OCI-M1 (cell line): Measurements from ENCODE around the gene LAMB4.

ENCODE experiments used
- DNase-seq: peaks from one replicate; lab custom pipeline; 2025; lab: John Stamatoyannopoulos, UW

The LAMB4 gene

DNA sequence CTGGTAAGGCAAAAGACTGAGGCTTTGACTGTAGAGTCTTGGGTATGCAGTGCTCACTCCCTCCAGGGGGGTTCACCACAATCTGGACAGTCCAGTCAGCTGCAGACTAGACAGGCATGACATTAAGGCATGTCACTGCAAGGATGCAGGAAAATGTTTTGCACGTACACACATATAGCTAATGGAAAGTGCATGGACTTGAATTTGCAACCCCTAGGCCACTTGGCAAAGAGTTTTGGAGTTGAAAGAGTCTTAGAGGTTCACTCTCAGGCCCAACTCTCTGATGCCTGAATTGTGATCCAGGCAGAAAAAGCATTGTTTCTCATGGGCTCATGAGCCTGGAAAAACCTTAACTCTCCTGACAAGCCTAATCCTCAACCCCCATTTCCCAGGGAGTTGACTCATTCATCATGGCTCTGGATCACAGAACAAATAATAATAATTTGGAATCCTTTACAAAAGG, 51.9 kb downstream of the LAMB4 start:
- DNase-seq, result no peak

DNA sequence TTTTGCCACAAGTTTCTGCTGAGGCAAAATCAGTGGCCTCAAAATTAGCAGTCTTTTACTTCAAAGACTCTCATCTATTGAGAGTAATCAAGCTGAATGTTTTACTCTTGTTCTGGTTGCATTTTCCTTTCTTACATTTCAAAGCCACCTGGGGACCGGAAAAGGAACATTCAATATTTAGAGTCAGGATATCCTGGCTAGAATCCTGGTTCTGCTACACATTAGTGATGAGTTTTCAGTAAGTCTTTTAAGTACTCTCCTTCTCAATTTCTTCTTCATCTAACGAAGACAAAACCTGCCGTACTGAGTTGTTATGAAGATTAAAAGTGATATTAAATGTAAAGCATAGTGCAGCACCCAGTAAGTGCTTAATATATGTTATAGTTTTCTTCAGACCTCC, 52.5 kb downstream of the LAMB4 start:
- DNase-seq, result no peak

DNA sequence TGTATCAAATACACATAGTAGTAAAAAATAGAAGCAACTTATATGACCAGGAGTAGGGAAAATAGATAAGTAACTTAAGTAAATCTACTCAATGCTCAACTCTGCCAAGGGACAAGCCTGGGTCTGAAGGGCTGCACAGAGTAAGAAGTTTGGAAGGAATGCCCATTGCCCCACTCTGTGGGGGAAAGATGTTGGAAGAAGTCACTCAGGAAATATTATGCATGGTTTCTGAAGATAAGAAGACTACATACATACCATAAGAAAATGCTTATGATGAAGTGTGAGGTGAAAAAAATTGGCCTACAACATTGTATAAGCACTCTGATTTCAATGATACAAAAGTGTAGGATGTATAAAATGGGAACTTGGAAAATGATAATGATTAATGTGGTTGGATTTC, 54.0 kb downstream of the LAMB4 start:
- DNase-seq, result no peak

DNA sequence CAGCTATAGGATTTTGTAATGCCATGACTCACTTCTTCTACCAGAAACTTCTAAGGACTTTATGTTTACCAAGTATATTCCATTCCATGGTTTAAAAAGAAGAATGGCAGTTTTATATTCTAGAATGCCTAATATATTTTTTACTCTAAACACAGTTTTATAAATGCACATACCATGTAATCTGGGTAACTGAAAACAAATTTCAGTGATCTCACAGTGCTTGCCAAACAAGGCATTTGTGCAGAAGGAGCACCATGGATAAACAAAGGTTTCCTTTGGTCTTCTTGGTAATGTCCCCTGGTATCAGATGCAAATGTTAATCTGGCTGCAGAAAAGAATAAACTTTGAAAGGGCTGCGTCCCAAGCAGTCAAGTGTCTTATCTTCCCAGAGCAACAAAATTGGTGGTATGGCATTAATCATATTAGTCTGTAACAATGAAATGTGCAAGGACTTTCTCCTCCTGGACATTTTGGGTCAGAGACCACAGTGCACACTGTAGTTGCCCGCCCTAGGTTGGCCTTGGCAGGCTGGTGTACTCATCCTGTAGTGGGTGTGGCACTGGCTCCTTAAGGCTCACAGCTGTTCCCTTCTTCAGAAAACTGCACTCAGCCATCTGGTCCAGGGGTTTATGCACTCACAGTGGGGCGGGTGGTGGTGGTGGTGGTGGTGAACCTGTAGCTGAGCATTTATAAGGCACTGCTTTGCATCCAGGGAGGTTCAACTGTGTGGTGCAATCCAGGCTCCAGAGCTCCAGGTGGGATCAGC, 56.7 kb downstream of the LAMB4 start:
- no peak for DNase-seq

DNA sequence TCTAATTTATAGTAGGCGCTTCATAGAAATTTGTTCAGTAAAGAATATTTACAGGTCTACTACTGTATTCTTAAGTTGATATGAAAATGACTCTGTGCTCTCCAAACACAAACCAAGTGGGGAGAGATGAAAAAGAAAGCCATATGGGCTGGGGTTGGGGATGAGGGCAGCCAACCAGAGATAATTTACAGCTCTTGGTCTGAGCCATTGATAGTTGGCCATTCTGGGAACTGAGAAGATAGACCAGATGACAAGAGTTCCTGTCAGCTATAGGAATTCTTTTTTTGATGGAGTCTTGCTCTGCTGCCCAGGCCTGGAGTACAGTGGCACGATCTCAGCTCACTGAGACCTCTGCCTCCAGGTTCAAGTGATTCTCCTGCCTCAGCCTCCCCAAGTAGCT, 57.4 kb downstream of the LAMB4 start:
- DNase-seq, result no peak

DNA sequence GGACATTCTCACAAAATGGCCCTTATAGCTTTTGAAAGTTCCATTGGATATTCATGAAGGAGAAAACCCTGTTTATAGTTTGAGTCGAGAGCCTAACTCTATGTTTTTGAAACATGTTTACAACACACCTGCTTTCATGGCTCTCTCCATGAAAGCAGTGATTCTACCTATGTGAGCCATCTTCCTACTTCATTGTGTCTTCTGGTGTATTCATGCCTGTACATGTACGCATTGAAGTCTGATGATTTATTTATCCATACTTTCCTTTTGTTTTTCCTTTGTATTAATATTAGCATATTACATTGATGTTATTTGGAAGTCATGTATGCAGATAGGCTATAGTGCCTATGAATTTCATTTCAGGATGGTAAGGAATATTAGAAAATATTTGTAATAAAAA, 58.0 kb downstream of the LAMB4 start:
- no peak for DNase-seq

DNA sequence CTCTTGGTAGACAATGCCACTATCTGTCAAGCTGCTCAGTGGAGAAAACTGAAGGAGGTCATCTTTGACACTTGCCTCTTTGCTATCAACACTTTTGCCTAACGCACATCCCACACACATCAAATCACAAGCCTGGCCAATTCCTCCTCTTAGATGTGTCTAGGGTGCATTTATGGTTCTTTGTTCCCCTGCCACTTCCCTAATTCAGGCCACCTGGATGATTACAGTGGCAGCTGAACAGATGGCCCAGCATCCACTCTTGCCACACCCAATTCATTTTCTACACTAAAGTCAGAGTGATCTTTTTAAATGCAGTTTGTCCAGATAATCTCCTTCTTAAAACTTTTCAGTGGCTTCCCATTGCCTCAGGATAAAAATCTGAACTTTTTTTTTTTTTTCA, 58.6 kb downstream of the LAMB4 start:
- DNase-seq, result no peak

DNA sequence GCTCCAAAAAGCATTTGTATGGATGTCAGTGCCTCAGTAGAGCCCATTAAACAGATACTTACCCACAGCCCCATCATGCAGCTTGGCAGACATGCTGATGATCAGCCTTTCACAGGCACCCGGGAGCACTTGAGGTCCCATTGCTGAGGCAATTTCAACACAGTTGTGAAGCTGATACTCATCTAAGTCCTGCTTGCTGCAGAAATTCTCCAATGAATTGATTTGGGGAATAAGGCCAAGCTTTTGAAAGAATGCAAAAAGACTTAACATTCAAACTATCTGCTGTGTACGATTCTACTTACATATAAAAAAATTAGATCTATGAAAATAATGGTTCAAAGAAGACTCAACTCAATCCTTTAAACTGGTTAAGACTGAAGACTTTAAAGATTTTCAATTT, 60.5 kb downstream of the LAMB4 start:
- no peak for DNase-seq

DNA sequence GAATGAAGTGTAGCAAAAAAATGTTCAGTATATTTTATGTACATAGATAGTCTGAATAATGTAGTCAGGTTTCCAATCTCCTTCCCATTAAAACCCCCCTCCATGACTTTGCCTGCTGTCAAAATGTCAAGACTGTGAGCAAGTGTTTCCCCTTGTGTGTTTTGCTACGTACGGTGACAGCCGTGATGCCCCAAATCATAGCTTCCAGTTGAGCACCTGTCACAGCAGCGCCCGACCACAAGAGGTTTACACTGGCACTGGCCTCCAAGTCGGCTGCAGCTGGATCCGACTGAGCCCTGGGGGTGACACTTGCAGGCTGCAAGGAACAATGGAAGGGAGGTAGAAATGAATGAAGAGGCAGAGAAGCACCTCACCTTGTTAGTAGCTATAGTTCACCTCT, 62.3 kb downstream of the LAMB4 start:
- DNase-seq, result no peak

DNA sequence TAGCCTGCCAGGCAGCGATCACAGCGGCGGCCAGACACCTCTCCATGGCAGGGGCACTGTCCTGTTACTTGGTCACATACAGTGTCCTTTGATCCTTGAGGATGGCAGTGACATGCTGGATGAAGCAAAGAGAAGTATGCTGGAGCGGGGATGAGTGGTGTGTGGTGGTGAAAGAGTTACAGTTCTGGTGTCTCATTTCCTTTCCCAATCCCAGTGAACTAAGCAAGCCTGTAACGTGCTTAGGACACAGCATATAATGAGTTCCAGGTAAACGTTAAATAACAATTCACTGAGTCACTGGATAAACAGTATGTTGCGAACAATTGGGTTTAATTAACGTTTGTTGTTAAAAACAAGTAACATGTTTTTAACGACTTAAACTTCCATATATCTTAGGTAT, 63.7 kb downstream of the LAMB4 start:
- no peak for DNase-seq

DNA sequence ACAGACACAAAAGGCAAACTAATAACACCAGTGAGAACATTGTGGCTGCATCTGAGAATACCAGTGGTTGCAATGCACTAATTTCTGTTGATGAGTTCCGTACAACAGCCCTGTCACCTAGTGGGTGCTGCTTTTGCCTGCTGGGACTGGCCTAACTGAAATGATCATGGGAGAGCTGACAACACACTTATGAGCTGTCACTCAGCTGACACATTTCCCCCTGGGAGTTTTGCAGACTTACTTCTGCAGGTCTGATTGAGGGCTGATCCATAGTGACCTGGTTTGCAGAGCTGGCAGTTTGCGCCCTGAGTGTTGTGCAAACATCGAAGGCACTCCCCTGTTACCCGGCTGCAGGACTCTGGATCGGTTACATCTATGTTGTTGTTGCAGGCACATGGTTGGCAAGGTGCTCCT, 66.6 kb downstream of the LAMB4 start:
- no peak for DNase-seq

DNA sequence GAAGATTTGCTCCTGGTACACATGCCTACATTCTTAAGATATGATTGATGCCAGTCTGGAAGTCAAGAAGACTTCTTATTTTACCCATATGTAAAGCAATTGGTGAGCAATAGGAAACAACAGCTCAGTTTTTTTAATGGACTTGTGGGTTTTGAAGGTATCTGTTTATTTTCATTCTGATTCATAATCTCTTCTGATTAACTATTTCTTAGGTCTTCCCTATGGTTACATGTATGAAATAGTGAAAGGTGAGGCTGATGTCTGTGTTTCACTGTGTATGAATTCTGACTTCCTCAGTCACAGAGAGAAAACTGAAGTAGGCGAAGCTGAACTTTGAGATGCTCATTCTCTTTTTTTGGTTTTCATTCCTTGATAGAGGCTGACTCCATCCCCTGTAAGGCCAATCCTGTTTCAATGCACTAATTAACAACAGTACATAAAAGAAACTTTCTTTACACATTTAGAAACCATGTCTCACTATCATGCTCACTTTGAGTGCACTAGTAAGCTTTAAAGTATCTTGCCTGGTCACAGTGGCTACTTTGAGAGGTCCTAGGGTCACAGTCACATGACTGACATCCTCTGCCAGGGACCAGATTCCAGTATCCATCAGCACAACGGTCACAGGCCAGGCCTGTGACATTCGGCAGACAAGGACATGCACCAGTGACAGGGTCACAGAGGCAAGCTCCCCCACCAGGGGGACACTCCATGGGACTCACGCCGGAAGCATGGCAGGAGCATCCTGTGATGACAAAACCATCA, 67.7 kb downstream of the LAMB4 start:
- no peak for DNase-seq

DNA sequence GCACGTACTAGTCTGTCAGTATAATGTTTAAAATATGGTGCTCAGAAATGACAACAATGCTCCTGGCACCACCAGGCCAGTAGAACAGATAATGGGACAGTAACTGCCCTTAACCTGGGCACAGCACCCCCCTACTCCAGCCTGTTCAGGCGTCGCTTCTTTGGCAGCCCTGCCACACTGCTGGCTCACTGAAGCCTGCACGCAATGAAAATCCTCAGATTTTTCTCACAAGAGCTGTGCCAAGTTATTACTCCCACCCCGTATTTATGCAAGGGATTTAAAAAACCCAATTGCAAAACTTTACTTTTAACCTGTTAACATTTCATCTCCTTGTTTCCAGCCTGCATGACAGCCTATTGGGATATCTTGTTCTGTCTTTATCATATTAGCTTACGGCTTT, 70.6 kb downstream of the LAMB4 start:
- DNase-seq, result no peak

DNA sequence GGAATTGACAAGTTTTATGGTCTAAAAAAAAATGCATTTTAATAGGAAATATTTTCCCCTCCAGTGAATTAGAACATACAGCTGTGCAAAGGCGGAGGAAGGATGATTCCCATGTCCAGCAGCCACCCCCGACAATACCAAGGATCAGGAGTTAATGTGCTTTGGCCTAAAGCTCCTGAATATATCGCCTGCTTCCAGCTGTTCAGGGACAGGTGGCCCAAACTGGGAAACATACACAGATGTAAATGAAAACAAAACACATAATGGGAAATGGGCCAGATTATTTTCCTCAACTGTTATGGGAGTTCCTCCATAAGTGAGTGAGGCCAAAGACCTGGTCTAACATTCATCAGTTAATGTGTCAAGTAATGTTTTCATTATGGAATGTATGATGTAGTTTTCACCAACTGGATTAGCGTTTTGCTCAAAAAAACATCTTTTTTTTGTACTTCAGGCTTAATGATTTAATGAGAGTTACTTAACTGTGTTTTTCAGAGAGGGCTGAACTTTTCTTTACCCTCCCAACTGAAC, 72.1 kb downstream of the LAMB4 start:
- DNase-seq, result no peak

DNA sequence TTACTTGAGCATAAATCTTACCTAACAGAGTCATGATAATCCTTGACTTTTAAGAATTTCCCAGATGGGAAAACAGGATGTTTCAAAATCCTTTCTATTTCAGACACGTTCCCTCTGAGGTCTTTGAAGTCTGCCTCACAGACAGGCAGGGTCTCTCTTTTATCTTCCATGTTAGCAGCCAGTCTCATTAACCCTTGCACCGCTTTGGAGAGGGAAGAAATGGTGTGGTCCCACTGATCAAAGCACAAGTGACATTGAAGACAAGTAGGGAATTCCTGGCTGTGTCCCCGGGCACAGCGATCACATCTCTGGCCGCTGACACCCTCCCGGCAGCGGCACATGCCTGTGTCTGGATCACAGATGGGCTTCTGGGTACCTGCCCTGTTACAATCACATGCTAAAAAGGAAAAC, 74.5 kb downstream of the LAMB4 start:
- no peak for DNase-seq

DNA sequence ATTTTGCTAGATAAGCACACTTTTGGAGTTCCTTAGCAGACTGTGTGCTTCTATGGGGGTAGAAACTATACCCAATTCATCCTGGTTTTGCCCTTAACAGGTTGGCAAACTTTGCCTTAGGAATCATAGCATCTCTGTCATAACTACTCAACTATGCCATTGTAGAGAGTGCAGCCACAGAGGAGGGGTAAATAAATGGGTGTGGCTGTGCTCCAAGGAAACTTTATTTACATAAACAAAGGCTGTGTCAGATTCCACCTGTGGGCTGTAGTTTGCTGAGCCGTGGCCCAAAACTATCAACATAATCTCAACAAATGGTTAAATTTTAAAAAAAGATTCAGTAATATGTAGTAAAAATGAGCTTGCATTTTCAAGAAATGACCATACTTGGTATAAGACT, 75.6 kb downstream of the LAMB4 start:
- DNase-seq, result no peak

DNA sequence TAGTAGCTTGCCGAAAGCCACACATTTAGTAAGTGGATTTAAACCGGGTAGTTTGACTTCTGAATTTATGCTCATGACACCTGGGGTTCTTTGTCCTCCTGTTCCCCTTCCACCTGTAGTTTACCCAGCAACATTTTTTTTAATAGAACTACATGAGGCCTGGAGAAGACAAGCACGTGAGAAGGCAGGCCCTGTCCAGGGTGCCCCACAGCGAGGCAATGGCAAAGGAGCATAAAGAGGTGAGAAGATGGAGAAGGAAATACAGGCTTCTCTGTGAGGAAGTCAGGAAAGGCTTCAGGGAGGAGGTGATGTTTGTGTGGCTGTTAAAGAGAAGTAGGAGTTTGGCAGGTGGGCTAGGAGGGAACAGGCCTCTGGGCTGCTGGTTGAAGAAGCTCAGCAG, 76.9 kb downstream of the LAMB4 start:
- no peak for DNase-seq

DNA sequence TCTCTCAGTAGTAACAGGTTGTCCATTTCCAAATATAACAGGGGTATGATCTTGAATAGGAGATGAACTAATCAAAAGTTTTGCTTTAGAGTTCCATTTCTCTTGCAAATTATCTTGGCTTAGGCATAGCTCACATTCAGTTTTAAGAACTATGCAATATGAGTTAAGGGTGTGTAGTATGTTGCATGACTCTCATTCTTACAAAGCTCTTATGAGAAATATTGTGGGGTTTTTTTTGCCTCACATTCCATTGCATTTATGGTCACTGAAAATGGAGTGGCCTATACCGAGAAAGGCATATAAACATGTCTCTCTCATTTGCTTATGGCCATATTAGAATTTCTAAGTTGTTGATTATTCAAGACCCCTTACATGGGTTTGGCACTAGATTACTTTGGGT, 78.7 kb downstream of the LAMB4 start:
- no peak for DNase-seq

DNA sequence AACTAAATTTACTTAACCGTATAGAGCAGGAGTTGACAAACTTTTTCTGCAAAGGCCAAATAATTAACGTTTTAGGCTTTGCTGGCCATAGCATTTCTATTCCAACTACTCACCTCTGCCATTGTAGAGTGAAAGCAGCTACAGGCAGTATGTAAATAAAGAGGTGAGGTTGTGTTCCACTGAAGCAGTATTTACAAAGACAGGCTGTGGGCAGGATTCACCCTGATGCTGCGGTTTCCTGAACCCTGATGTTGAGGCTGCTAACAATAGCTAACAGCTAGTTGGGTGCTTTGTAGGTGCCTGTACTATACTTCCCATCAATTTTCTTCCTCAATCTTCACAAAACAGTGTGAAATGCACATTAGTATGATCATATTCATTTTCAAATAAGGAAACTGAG, 80.2 kb downstream of the LAMB4 start:
- no peak for DNase-seq

DNA sequence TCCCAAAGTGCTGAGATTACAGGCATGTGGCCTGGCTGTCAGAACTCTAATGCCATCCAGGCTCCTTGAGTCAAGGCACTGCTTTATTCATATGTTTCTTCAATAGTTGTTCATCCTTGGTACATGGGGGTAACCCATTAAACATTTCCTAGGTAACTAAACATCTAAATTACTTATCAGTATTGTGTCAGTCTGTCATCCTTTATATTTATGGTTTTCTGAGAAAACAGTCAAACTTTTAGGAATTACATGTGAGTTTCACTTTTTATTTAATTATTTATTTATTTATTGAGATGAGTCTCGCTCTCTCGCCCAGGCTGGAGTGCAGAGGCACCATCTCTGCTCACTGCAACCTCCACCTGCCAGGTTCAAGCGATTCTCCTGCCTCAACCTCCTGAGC, 81.7 kb downstream of the LAMB4 start:
- no peak for DNase-seq

DNA sequence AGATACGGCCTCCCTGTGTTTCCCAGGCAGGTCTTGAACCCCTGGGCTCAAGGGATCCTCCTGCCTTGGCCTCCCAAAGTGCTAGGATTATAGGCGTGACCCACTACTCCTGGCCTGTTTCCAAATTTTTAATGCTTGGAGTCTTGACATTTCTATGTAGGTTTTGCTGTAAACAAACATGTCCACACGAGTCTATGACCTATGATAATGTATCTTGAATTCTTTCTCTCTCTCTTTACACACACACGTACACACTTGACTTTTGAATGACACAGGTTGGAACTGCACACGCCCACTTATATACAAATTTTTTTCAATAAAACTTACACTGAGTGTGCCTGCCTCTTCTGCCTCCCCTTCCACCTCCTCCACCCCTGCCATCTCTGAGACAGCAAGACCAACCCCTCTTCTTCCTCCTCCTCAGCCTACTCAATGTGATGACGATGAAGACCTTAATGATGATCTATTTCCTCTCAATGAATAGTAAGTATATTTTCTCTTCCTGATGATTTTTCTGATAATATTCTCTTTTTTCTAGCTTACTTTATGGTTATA, 83.1 kb downstream of the LAMB4 start:
- DNase-seq, result no peak

DNA sequence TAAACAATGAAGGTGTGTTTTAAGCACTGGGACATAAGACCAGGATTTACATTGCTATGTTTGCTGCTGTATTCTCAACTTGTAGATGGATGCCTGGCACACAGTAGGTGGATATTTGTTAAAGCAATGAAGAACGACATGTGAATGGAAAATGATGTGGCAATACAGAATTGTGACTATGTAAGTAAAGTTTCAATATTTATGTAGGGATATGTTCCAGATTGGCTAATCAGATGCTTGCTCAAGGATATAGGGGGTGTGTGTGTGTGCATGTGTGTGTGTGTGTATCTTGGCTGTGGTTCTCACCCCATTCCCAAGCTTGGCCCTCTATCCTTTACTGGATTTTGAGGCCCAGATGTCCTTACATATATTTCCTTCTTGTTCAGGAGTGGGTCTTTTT, 84.5 kb downstream of the LAMB4 start:
- no peak for DNase-seq

DNA sequence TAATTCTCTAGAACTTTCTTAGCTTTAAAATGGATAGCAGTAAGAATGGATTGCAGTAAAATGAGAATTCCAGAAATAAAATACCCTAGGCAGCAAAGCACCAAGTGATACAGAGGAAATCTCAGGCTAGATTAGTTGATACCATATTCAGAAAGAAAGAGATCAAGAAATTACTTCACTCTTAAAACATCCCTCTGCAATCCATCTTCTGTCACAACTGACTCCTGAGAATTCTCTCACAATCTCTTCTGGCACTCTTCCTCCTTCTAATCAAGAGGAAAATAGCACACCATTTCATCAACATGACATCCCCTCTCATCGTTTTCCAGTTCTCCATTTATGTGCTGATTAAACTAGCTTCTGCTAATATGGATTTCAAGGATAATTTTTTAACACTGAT, 85.0 kb downstream of the LAMB4 start:
- DNase-seq, result no peak
